ENCODE results near the gene APOL4. TPM values are rescaled to one million over a fixed set of nuclear protein-coding genes. Genes with fewer than 3 reads are reported as not detected.

The APOL4 gene
- total RNA-seq, 1 donor from 2014 or later: 15.0 TPM

DNA sequence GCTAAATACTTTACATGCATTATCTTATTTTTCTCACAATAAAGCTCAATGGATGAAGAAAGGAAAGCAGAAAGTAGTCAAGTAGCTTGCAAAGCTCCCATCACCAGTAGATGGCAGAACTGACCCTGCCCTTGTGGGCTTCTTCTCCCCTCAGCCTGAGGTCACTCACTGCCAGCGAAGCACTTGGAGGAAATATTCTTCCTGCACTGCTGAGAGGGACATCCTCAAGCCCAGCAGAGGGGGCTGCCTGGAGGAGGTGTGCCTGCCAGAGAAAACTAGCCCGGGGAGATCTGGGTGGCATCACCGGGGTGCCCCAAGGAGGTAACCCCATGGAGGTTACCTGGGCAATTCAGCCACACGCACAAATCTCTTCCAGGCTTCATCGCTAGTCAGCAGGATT, 6.6 kb downstream of the APOL4 start:
- H3K27ac Mint-ChIP-seq: peak overlapping the region; percentile 69
- no peak for DNase-seq (ENCODE audit: low spot score in 2 of 2, unreplicated experiment in 2 of 2)
- H3K4me1 Mint-ChIP-seq: peaks cover 54% of the 10 kb centered on the region

GRCh38 chr22:36194385-36194784, 7.2 kb downstream of the APOL4 start:
- no peak for DNase-seq (ENCODE audit: low spot score in 2 of 2, unreplicated experiment in 2 of 2)
- no peak for TF ChIP-seq CTCF (IDR thresholded peaks at IDR 0.05; ENCODE audit: unreplicated experiment)
- Mint-ChIP-seq H3K4me1 (peaks cover 53% of the 10 kb centered on the region), H3K4me3 (no peak overlapping the region), H3K9me3 (no peaks in the 10 kb centered on the region), H3K27me3 (ENCODE audit: low read depth) (no peaks in the 10 kb centered on the region), H3K36me3 (peaks cover 3% of the 10 kb centered on the region), H3K27ac (no peak overlapping the region)

More for the DNA sequence above, 6.6 kb downstream of the APOL4 start:
- Mint-ChIP-seq H3K36me3 (peaks cover 3% of the 10 kb centered on the region), H3K4me3 (no peak overlapping the region), H3K9me3 (no peaks in the 10 kb centered on the region), H3K27me3 (ENCODE audit: low read depth) (no peaks in the 10 kb centered on the region)
- TF ChIP-seq CTCF (IDR thresholded peaks at IDR 0.05; ENCODE audit: unreplicated experiment): peak; percentile 47

GRCh38 chr22:36193577-36193976, 8.0 kb downstream of the APOL4 start:
- peaks cover 49% of the 10 kb centered on the region for H3K4me1 Mint-ChIP-seq
- no peak for DNase-seq (ENCODE audit: low spot score in 2 of 2, unreplicated experiment in 2 of 2)
- no peak for TF ChIP-seq CTCF (IDR thresholded peaks at IDR 0.05; ENCODE audit: unreplicated experiment)
- H3K36me3 Mint-ChIP-seq: peaks cover 3% of the 10 kb centered on the region
- no peak overlapping the region for H3K4me3 Mint-ChIP-seq
- no peak overlapping the region for H3K27ac Mint-ChIP-seq
- no peaks in the 10 kb centered on the region for H3K9me3 Mint-ChIP-seq
- H3K27me3 Mint-ChIP-seq (ENCODE audit: low read depth): peaks cover 1% of the 10 kb centered on the region

GRCh38 chr22:36193171-36193570, 8.4 kb downstream of the APOL4 start:
- H3K27me3 Mint-ChIP-seq (ENCODE audit: low read depth): peaks cover 1% of the 10 kb centered on the region
- H3K4me3 Mint-ChIP-seq: no peak overlapping the region
- no peak overlapping the region for H3K27ac Mint-ChIP-seq
- peaks cover 45% of the 10 kb centered on the region for H3K4me1 Mint-ChIP-seq
- peaks cover 3% of the 10 kb centered on the region for H3K36me3 Mint-ChIP-seq
- H3K9me3 Mint-ChIP-seq: no peaks in the 10 kb centered on the region
- DNase-seq (ENCODE audit: low spot score in 2 of 2, unreplicated experiment in 2 of 2): no peak
- TF ChIP-seq CTCF (IDR thresholded peaks at IDR 0.05; ENCODE audit: unreplicated experiment): no peak

DNA sequence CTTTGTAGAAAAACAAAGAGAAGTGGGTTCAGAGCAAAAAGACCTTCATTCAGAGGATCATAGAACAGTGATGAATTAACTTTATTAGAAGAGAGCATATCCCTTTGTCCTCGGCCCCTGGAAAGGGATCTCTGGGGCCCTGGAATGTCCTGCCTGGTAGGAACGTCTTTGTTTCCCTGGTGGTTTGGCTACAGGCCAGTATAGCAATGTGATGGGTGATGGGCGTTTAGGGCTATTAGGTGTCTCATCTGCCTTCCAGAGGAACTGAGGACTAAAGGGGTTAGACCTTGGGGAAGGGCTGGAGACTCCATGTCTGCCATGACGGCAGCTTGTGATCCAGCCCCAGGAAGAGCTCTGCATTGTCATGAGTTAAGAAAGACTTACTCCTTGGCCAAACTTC, 9.1 kb downstream of the APOL4 start:
- H3K9me3 Mint-ChIP-seq: no peaks in the 10 kb centered on the region
- peaks cover 39% of the 10 kb centered on the region for H3K4me1 Mint-ChIP-seq
- peaks cover 3% of the 10 kb centered on the region for H3K36me3 Mint-ChIP-seq
- TF ChIP-seq CTCF (IDR thresholded peaks at IDR 0.05; ENCODE audit: unreplicated experiment): no peak
- no peak overlapping the region for H3K27ac Mint-ChIP-seq
- no peak for DNase-seq (ENCODE audit: low spot score in 2 of 2, unreplicated experiment in 2 of 2)
- peaks cover 1% of the 10 kb centered on the region for H3K27me3 Mint-ChIP-seq (ENCODE audit: low read depth)
- no peak overlapping the region for H3K4me3 Mint-ChIP-seq

Data from mesothelial cell of epicardium (in vitro differentiated cells).